ENCODE results near the gene BAK1. TPM values are rescaled to one million over a fixed set of nuclear protein-coding genes. Genes with fewer than 3 reads are reported as not detected.

Gene BAK1
- total and polyA plus RNA-seq, 12 donors, result 12.6 to 37.6 (median 18.7) TPM

GRCh38 chr6:33624856-33625255 is 44.8 kb upstream of the BAK1 start:
- ATAC-seq (no peak), DNase-seq (no peak)
- peaks cover 0 to 20% (median 0%) of the 10 kb centered on the region in 9 donors for H3K36me3 ChIP-seq
- peaks cover 0 to 40% (median 21%) of the 10 kb centered on the region in 9 donors for H3K4me1 ChIP-seq
- WGBS, 2 donors, result 91% methylated on average over 4 of the region's 4 CpGs
- H3K9me3 ChIP-seq, result no peaks in the 10 kb centered on the region
- TF ChIP-seq CTCF (IDR thresholded peaks at IDR 0.05), result no peak
- H3K4me3 ChIP-seq, result no peak overlapping the region
- no peak overlapping the region for H3K27ac ChIP-seq
- peaks cover 0 to 11% (median 8%) of the 10 kb centered on the region in 7 donors for H3K27me3 ChIP-seq
- intact Hi-C loops (cut with DNase I), result loop anchor here in 2 of 10 donors (5.0 kb wide), 1 partner anchor 38 kb away; no protein-coding TSS in a partner anchor

- ATAC-seq, result no peak
- Histone ChIP-seq H3K27me3 (peaks cover 0 to 11% (median 8%) of the 10 kb centered on the region in 7 donors), H3K4me3 (no peak overlapping the region), H3K36me3 (peaks cover 0 to 20% (median 0%) of the 10 kb centered on the region in 9 donors), H3K4me1 (peaks cover 0 to 49% (median 22%) of the 10 kb centered on the region in 9 donors), H3K9me3 (no peaks in the 10 kb centered on the region), H3K27ac (no peak overlapping the region)
- TF ChIP-seq CTCF (IDR thresholded peaks at IDR 0.05), result no peak
- intact Hi-C loops (cut with DNase I), result loop anchor here in 2 of 10 donors (5.0 kb wide), 1 partner anchor 37 kb away; no protein-coding TSS in a partner anchor
- DNase-seq, result no peak
- 80 to 94% methylated on average over 6 of the region's 6 CpGs for WGBS, 2 donors
Measured at GRCh38 chr6:33623895-33624381, 43.9 kb upstream of the BAK1 start.

- Histone ChIP-seq H3K4me3 (peak overlapping the region; percentile 59 to 77 (median 71)), H3K36me3 (peaks cover 0 to 20% (median 0%) of the 10 kb centered on the region in 9 donors), H3K4me1 (peaks cover 0 to 47% (median 24%) of the 10 kb centered on the region in 9 donors), H3K9me3 (no peaks in the 10 kb centered on the region), H3K27ac (peak overlapping the region in 9 of 10 donors; percentile 86 to 97 (median 93)), H3K27me3 (peaks cover 0 to 11% (median 8%) of the 10 kb centered on the region in 7 donors)
- no peak for TF ChIP-seq CTCF (IDR thresholded peaks at IDR 0.05)
- intact Hi-C loops (cut with DNase I), result loop anchor here in 2 of 10 donors (5.0 kb wide), 1 partner anchor 35 kb away; no protein-coding TSS in a partner anchor
- ATAC-seq, result peak in 3 of 8 donors; percentile 22 to 45 (median 32)
- WGBS, 2 donors, result 67 to 70% methylated on average over 12 of the region's 12 CpGs
- no peak for DNase-seq
Measured at GRCh38 chr6:33622456-33623431, 42.7 kb upstream of the BAK1 start.

- DNase-seq, result peak; percentile 47 to 48
Measured at GRCh38 chr6:33621711-33622388, 41.8 kb upstream of the BAK1 start.

More at GRCh38 chr6:33621711-33622388, 41.8 kb upstream of the BAK1 start:
- Histone ChIP-seq H3K27ac (peak overlapping the region; percentile 67 to 97 (median 92)), H3K27me3 (peaks cover 0 to 11% (median 8%) of the 10 kb centered on the region in 7 donors), H3K9me3 (no peaks in the 10 kb centered on the region), H3K4me1 (peaks cover 0 to 45% (median 24%) of the 10 kb centered on the region in 9 donors), H3K36me3 (peaks cover 0 to 11% (median 0%) of the 10 kb centered on the region in 9 donors), H3K4me3 (peak overlapping the region; percentile 59 to 77 (median 71))
- peak; percentile 39 to 64 (median 52) for ATAC-seq
- 11 to 12% methylated on average over 39 of the region's 39 CpGs for WGBS, 2 donors
- intact Hi-C loops (cut with DNase I), result loop anchor here in 2 of 10 donors (5.0 kb wide), 1 partner anchor 35 kb away; no protein-coding TSS in a partner anchor
- TF ChIP-seq CTCF (IDR thresholded peaks at IDR 0.05), result no peak

All from heart right ventricle (tissue), 16 donors.